ENCODE data around the gene MRFAP1. TPM values are rescaled to one million over a fixed set of nuclear protein-coding genes. Genes with fewer than 3 reads are reported as not detected.

The MRFAP1 gene
- total RNA-seq, 4 donors from 2014 or later = 155 to 331 (median 234) TPM

- intact Hi-C loops (cut with DNase I) = no loop called here
- H3K4me3 ChIP-seq = no peak overlapping the region
- no peak overlapping the region for H3K27ac ChIP-seq (replicated peaks in 1 of 4)
- no peak for DNase-seq (ENCODE audit: extremely low spot score)
- H3K27me3 ChIP-seq = no peaks in the 10 kb centered on the region
- no peak for TF ChIP-seq POLR2AphosphoS5 (IDR thresholded peaks at IDR 0.05)
- no peak for TF ChIP-seq EP300 (IDR thresholded peaks at IDR 0.05)
- no peak for TF ChIP-seq CTCF (IDR thresholded peaks at IDR 0.05)
- TF ChIP-seq POLR2A (IDR thresholded peaks at IDR 0.05; ENCODE audit: low read depth) = no peak
- 98% methylated on average over 12 of the region's 22 CpGs for WGBS
- no peaks in the 10 kb centered on the region for H3K9me3 ChIP-seq
- no peaks in the 10 kb centered on the region for H3K4me1 ChIP-seq
- peaks cover 19 to 93% (median 73%) of the 10 kb centered on the region in 4 donors for H3K36me3 ChIP-seq
These were observed 46.1 kb upstream of the MRFAP1 start for GRCh38 chr4:6594341-6594740.

GRCh38 chr4:6594826-6595355 is 45.6 kb upstream of the MRFAP1 start:
- H3K36me3 ChIP-seq = peaks cover 23 to 91% (median 71%) of the 10 kb centered on the region in 4 donors

GRCh38 chr4:6595897-6596537 is 44.5 kb upstream of the MRFAP1 start:
- Histone ChIP-seq H3K4me3 (no peak overlapping the region), H3K36me3 (peaks cover 31 to 91% (median 72%) of the 10 kb centered on the region in 4 donors), H3K9me3 (no peaks in the 10 kb centered on the region), H3K4me1 (no peaks in the 10 kb centered on the region), H3K27me3 (no peaks in the 10 kb centered on the region), H3K27ac (replicated peaks in 1 of 4) (no peak overlapping the region)
- no peak for DNase-seq (ENCODE audit: extremely low spot score)
- no peak for TF ChIP-seq POLR2A (IDR thresholded peaks at IDR 0.05; ENCODE audit: low read depth)
- no peak for TF ChIP-seq POLR2AphosphoS5 (IDR thresholded peaks at IDR 0.05)
- TF ChIP-seq CTCF (IDR thresholded peaks at IDR 0.05) = no peak
- TF ChIP-seq EP300 (IDR thresholded peaks at IDR 0.05) = no peak
- 51% methylated on average over 13 of the region's 16 CpGs for WGBS
- intact Hi-C loops (cut with DNase I) = no loop called here

More at GRCh38 chr4:6594826-6595355, 45.6 kb upstream of the MRFAP1 start:
- 93% methylated on average over 3 of the region's 7 CpGs for WGBS
- Histone ChIP-seq H3K9me3 (no peaks in the 10 kb centered on the region), H3K4me1 (no peaks in the 10 kb centered on the region), H3K27me3 (no peaks in the 10 kb centered on the region), H3K4me3 (no peak overlapping the region), H3K27ac (replicated peaks in 1 of 4) (no peak overlapping the region)
- no peak for TF ChIP-seq POLR2AphosphoS5 (IDR thresholded peaks at IDR 0.05)
- intact Hi-C loops (cut with DNase I) = no loop called here
- DNase-seq (ENCODE audit: extremely low spot score) = no peak

GRCh38 chr4:6596948-6597347 is 43.5 kb upstream of the MRFAP1 start:
- H3K27ac ChIP-seq (replicated peaks in 1 of 4) = no peak overlapping the region
- no peak for DNase-seq (ENCODE audit: extremely low spot score)
- H3K27me3 ChIP-seq = no peaks in the 10 kb centered on the region
- peaks cover 28 to 91% (median 71%) of the 10 kb centered on the region in 4 donors for H3K36me3 ChIP-seq
- 94% methylated on average over 11 of the region's 17 CpGs for WGBS
- H3K9me3 ChIP-seq = no peaks in the 10 kb centered on the region
- no peak overlapping the region for H3K4me3 ChIP-seq
- no peaks in the 10 kb centered on the region for H3K4me1 ChIP-seq
- TF ChIP-seq EP300 (IDR thresholded peaks at IDR 0.05) (no peak), POLR2A (IDR thresholded peaks at IDR 0.05; ENCODE audit: low read depth) (no peak), CTCF (IDR thresholded peaks at IDR 0.05) (no peak), POLR2AphosphoS5 (IDR thresholded peaks at IDR 0.05) (no peak)
- intact Hi-C loops (cut with DNase I) = no loop called here

- Histone ChIP-seq H3K4me1 (no peaks in the 10 kb centered on the region), H3K36me3 (peaks cover 37 to 93% (median 77%) of the 10 kb centered on the region in 4 donors), H3K4me3 (no peak overlapping the region), H3K9me3 (no peaks in the 10 kb centered on the region), H3K27me3 (no peaks in the 10 kb centered on the region), H3K27ac (replicated peaks in 1 of 4) (no peak overlapping the region)
- DNase-seq (ENCODE audit: extremely low spot score) = no peak
- no peak for TF ChIP-seq CTCF (IDR thresholded peaks at IDR 0.05)
- no peak for TF ChIP-seq EP300 (IDR thresholded peaks at IDR 0.05)
- 75% methylated on average over 3 of the region's 10 CpGs for WGBS
- intact Hi-C loops (cut with DNase I) = no loop called here
These were observed 42.4 kb upstream of the MRFAP1 start for GRCh38 chr4:6598127-6598526.
